Natural killer cell (primary cell): ENCODE data around the gene AKR7A2. TPM values are rescaled to one million over a fixed set of nuclear protein-coding genes. Genes with fewer than 3 reads are reported as not detected.

Source experiments
- ATAC-seq, 3 donors: fragments of 150-1000 bp in 2 of 3; fragments of 200-7000 bp in 1 of 3; cut with Tn5 transposase; 1 replicate in 1 of 3; 2 replicates in 2 of 3; pipeline ENCODE4 v1.10.0; 2021; ENCODE audit warnings: mild to moderate bottlenecking in 2 of 3, moderate library complexity in 2 of 3
- DNase-seq, 2 donors: peaks; one replicate each; pipeline versions ENCODE4 v3.0.0 to v3.0.0-alpha.2; 2013 to 2021; ENCODE audit warnings: mixed read lengths in 1 of 2
- H3K27ac ChIP-seq: one replicate; pipeline ENCODE4 v1.5.1; 2013; ENCODE audit warnings: mild to moderate bottlenecking, low read length
- H3K27me3 ChIP-seq: one replicate; pipeline ENCODE4 v1.6.1; 2013; ENCODE audit warnings: low read length; ENCODE audit not compliant: control insufficient read depth, insufficient read depth
- H3K36me3 ChIP-seq: one replicate; pipeline ENCODE4 v1.6.1; 2013; ENCODE audit warnings: low read length; ENCODE audit not compliant: control insufficient read depth, insufficient read depth
- H3K4me1 ChIP-seq: one replicate; pipeline ENCODE4 v1.6.1; 2013; ENCODE audit warnings: low read length; ENCODE audit not compliant: control insufficient read depth, insufficient read depth
- H3K4me3 ChIP-seq: one replicate; pipeline ENCODE4 v1.5.1; 2013; ENCODE audit warnings: low read length
- H3K9me3 ChIP-seq: one replicate; pipeline ENCODE4 v1.6.1; 2013; ENCODE audit warnings: low read length; ENCODE audit not compliant: control insufficient read depth, insufficient read depth
- H3K27ac Mint-ChIP-seq, 2 donors: one replicate each; pipeline ENCODE4 v1.8.0; 2022; ENCODE audit warnings: mild to moderate bottlenecking in 2 of 2, mixed read lengths in 2 of 2, moderate library complexity in 1 of 2
- H3K27me3 Mint-ChIP-seq, 2 donors: one replicate each; pipeline ENCODE4 v1.8.0; 2022; ENCODE audit warnings: low read depth in 2 of 2, mixed read lengths in 2 of 2
- H3K36me3 Mint-ChIP-seq: one replicate; pipeline ENCODE4 v1.8.0; 2022; ENCODE audit warnings: mixed read lengths
- H3K4me1 Mint-ChIP-seq, 2 donors: one replicate each; pipeline ENCODE4 v1.8.0; 2022; ENCODE audit warnings: mixed read lengths in 2 of 2
- H3K4me3 Mint-ChIP-seq: one replicate; pipeline ENCODE4 v1.8.0; 2022; ENCODE audit warnings: mild to moderate bottlenecking, moderate library complexity, mixed read lengths
- H3K9me3 Mint-ChIP-seq, 2 donors: one replicate each; pipeline ENCODE4 v1.8.0; 2022; ENCODE audit warnings: mixed read lengths in 2 of 2
- WGBS: methylation state at CpG from one replicate; pipeline ENCODE4 v1.1.7; 2013; ENCODE audit warnings: missing lambda C conversion rate; ENCODE audit not compliant: insufficient coverage; 5-methylcytosine and 5-hydroxymethylcytosine counted together
- intact Hi-C: fragments of 100-400 bp; cut with micrococcal nuclease; formaldehyde crosslinking; loops from one replicate; pipeline ENCODE4 v1.14.2; 2022
- total RNA-seq, 4 donors: library from RNA; stranded (reverse); fragments of 120-200 nt in 1 of 4; gene quantifications; one replicate each; pipeline versions ENCODE4 v1.2.3 to v1.2.4, GENCODE V29; 2013 to 2022
- TF ChIP-seq, protein P1 (sequence below): fragments of 200-600 bp; IDR thresholded peaks from one replicate; pipeline ENCODE4 v1.8.0; 2022; ENCODE audit warnings: antibody characterized with exemption

AKR7A2 gene
- total RNA-seq, 3 donors from 2014 or later (not counting 1 experiment from before 2014, with no cell fraction given) = 25.5 to 31.9 (median 28.9) TPM

- H3K4me3 Mint-ChIP-seq = no peak overlapping the region
Measured at GRCh38 chr1:19321071-19321470, 9.1 kb upstream of the AKR7A2 start.

DNA sequence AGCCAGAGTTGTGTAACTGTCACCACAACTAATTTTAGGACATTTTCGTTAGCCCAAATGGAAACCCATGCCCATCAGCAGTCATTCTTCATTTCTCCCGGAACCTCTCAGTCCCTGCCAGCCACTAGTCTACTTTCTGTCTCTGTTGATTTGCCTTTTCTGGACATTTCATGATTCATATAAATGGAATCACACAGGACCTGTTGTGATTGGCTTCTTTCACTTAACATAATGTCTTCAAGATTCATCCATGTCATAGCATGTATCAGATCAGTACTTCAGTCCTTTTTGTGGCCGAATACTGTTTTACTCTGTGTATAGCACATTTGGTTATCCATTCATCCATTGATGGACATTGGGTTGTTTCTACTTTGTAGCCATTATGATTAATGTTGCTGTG lies 7.3 kb upstream of the AKR7A2 start:
- no peaks in the 10 kb centered on the region for H3K27me3 Mint-ChIP-seq
- H3K4me1 ChIP-seq = peaks cover 22% of the 10 kb centered on the region
- H3K36me3 ChIP-seq = peaks cover 7% of the 10 kb centered on the region
- H3K4me3 Mint-ChIP-seq = no peak overlapping the region
- no peak overlapping the region for H3K4me3 ChIP-seq
- no peaks in the 10 kb centered on the region for H3K36me3 Mint-ChIP-seq
- H3K27me3 ChIP-seq = no peaks in the 10 kb centered on the region
- no peak overlapping the region for H3K27ac ChIP-seq
- H3K27ac Mint-ChIP-seq = no peak overlapping the region
- TF ChIP-seq, protein P1, sequence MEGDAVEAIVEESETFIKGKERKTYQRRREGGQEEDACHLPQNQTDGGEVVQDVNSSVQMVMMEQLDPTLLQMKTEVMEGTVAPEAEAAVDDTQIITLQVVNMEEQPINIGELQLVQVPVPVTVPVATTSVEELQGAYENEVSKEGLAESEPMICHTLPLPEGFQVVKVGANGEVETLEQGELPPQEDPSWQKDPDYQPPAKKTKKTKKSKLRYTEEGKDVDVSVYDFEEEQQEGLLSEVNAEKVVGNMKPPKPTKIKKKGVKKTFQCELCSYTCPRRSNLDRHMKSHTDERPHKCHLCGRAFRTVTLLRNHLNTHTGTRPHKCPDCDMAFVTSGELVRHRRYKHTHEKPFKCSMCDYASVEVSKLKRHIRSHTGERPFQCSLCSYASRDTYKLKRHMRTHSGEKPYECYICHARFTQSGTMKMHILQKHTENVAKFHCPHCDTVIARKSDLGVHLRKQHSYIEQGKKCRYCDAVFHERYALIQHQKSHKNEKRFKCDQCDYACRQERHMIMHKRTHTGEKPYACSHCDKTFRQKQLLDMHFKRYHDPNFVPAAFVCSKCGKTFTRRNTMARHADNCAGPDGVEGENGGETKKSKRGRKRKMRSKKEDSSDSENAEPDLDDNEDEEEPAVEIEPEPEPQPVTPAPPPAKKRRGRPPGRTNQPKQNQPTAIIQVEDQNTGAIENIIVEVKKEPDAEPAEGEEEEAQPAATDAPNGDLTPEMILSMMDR = no peak
- intact Hi-C loops = loop anchor here (10.0 kb wide), 1 partner anchor 166 kb away; the partner anchor contains the start of gene CAPZB
- no peak for DNase-seq
- H3K9me3 Mint-ChIP-seq = no peaks in the 10 kb centered on the region
- H3K4me1 Mint-ChIP-seq = peaks cover 0 to 11% of the 10 kb centered on the region in 2 donors
- H3K9me3 ChIP-seq = no peaks in the 10 kb centered on the region
- 92% methylated on average over 3 of the region's 3 CpGs for WGBS
- no peak for ATAC-seq

More at GRCh38 chr1:19321071-19321470, 9.1 kb upstream of the AKR7A2 start:
- Mint-ChIP-seq H3K27me3 (no peaks in the 10 kb centered on the region), H3K9me3 (no peaks in the 10 kb centered on the region), H3K36me3 (no peaks in the 10 kb centered on the region), H3K27ac (no peak overlapping the region), H3K4me1 (peaks cover 0 to 2% of the 10 kb centered on the region in 2 donors)
- Histone ChIP-seq H3K27me3 (no peaks in the 10 kb centered on the region), H3K4me3 (no peak overlapping the region), H3K27ac (no peak overlapping the region), H3K36me3 (peaks cover 18% of the 10 kb centered on the region), H3K9me3 (no peaks in the 10 kb centered on the region), H3K4me1 (peaks cover 4% of the 10 kb centered on the region)
- intact Hi-C loops = no loop called here
- ATAC-seq = no peak
- 89% methylated on average over 3 of the region's 3 CpGs for whole genome bisulfite sequencing
- DNase-seq = no peak
- TF ChIP-seq, protein P1 = no peak

DNA sequence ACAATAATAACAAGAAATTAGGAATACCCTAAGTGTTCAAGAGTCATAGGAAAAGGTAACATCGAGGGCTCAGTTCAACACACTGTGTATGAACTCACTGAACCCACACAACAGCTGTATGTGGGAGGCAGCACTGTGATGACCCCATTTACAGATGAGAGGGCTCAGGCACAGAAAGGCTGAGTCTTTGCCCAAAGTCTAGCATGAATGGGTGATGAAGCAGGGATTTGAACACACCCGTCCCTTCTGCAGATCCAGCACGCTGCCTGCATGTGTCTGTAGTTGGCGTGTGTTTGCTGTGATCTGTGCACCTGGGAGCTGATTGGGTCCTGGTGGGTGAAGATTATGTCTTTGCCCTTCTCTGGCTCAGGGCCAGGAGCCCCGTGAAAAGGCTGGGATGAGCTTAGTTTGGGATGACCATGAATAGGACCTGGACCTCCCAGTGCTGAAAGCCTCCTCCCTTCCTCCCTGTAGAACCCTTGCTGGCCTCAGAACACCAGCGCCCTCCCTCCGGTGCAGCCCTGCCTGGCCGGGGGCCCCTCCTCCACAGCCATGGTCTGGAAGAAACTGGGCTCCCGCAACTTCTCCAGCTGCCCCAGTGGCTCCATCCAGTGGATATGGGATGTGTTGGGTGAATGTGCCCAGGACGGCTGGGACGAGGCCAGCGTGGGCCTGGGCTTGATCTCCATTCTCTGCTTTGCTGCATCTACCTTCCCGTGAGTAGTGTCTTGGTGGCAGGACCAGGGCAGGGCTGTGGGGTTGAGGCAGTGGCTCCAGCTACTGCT lies 5.4 kb upstream of the AKR7A2 start:
- Mint-ChIP-seq H3K36me3 (no peaks in the 10 kb centered on the region), H3K9me3 (no peaks in the 10 kb centered on the region), H3K27ac (no peak overlapping the region), H3K4me1 (peaks cover 14 to 26% of the 10 kb centered on the region in 2 donors), H3K4me3 (no peak overlapping the region), H3K27me3 (no peaks in the 10 kb centered on the region)
- Histone ChIP-seq H3K4me3 (no peak overlapping the region), H3K9me3 (no peaks in the 10 kb centered on the region), H3K27ac (no peak overlapping the region), H3K36me3 (peaks cover 4% of the 10 kb centered on the region), H3K27me3 (no peaks in the 10 kb centered on the region), H3K4me1 (peaks cover 39% of the 10 kb centered on the region)
- WGBS = 92% methylated on average over 12 of the region's 13 CpGs
- no peak for ATAC-seq
- DNase-seq = peak in 1 of 2 donors; percentile 8
- intact Hi-C loops = loop anchor here (10.0 kb wide), 1 partner anchor 167 kb away; the partner anchor contains the start of gene CAPZB
- TF ChIP-seq, protein P1 = no peak
